UCSD-AML1 (cell line): Measurements from ENCODE around the gene APP.
"Not testable (repeated sequence)": the region's sequence is repeated elsewhere in the genome, so short reads cannot be mapped to it uniquely, and the experiment has no call there.

ENCODE experiments used
- DNase-seq: peaks from one replicate; lab custom pipeline; 2025; ENCODE audit not compliant: unreplicated experiment; lab: John Stamatoyannopoulos, UW

Gene APP

DNA sequence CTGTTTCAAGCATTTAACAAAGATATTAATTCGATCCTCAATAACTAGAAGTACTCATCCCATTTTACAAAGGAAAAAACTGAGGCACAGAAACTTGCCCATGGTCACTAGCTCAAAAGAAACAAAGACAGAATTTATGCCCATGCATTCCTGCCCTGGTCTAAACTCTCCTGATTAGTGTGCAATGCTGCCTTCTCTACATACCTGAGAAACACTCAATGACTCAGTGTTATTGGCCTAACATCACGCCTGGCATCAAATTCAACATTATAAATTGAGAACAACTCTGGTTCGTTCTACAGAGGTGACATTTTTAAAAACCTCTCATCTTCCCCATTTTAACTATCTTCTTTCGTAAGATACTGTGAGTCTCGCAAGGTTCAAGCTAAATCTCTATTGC is 5.2 kb downstream of the APP start:
- no peak for DNase-seq

- DNase-seq = no peak
Observed at GRCh38 chr21:26164311-26164710, 6.3 kb downstream of the APP start.

DNA sequence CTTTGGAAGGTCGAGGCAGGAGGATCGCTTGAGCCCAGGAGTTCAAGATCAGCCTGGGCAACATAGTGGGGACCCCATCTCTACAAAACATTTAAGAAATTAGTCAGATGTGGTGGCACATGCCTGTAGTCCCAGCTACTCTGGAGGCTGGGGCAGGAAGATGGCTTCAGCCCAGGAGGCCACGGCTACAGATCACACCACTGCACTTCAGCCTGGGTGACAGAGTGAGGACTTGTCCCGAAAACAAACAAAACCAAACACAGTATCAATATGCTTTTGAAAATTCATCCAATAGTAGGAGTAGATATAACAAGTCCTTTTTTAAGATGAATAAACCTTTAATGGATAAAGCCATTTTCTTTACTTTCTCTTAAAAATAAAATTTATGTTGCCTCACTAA is 8.5 kb downstream of the APP start:
- DNase-seq = no peak

DNA sequence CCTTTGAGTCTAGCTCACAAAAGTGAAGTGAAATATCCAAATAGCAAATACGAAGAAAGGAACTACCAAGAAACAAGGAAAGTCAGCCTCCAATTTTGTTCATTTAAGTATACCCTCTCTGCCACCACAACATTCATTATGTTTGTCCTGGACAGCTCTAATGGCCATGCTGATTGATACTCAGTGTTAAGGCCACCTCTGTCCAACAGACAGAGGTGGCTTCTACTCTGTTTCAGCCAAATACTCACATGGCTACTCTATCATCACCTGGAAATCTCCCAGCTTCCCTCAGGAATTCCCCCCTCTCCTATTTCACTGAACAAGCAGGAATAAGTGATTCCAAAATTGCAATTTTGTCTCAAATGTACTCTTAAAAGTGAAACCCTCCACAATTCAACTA is 10.7 kb downstream of the APP start:
- DNase-seq = no peak

- no peak for DNase-seq
Observed at GRCh38 chr21:26157801-26158200, 12.8 kb downstream of the APP start.

- DNase-seq = no peak
Observed at GRCh38 chr21:26154753-26155152, 15.8 kb downstream of the APP start.

DNA sequence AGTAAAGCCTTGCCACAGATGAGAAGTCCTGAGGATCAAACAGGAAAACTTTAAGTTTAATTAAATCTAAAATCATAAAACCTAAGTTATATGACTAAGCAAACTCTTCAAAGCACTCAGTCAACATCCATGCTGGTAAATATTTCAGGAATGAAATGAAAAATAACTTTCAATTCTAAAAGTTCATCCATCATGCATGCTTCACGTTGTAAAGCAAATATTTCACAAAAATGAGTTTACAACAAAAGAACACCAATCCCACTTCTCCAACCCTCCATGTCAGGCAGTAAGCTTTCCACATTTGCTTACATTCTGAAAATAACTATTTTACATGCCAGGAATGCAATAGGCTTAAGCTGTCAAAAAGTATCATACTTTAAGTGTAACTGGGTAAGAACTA is 16.8 kb downstream of the APP start:
- no peak for DNase-seq

GRCh38 chr21:26148840-26149354 is 21.7 kb downstream of the APP start:
- DNase-seq = no peak

DNA sequence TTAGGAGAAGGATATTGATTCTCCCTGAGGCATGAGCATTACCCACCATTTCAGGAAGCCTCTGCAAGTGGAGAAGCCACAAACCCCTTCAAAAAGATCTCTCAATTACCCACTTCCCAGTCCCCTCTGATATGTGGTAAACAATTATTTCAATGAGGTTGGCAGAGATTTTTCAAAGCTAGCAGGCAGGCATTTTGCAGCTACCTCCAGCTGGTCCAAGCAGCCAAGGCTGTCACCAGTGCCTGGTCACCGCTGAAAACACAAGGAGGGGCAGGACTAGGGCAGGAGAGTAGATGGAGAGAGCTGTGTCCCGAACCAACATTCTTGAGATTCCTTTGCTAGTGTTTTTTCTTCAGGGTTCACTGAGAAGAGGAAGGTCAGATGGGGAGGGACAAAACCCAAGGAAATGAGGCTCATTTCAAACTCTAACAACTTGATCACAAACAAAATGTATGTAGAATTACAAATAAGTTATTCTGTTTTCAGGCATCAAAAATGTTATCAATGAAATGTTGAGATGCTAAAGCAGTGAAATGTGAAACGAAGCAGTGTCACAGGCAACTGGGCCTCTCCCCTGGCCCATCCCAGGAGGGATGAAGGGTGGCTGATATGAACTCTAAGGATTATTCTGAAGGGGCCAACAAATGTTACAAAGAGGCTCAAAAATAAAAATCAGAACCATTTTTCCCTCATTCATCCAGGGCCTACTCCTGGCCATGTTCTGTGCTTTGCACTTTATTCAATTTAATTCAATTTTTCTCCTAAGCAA is 22.3 kb downstream of the APP start:
- DNase-seq = no peak

- DNase-seq = no peak
Observed at GRCh38 chr21:26147535-26147934, 23.0 kb downstream of the APP start.

GRCh38 chr21:26146681-26147080 is 23.9 kb downstream of the APP start:
- DNase-seq = no peak

GRCh38 chr21:26144031-26144430 is 26.5 kb downstream of the APP start:
- no peak for DNase-seq

DNA sequence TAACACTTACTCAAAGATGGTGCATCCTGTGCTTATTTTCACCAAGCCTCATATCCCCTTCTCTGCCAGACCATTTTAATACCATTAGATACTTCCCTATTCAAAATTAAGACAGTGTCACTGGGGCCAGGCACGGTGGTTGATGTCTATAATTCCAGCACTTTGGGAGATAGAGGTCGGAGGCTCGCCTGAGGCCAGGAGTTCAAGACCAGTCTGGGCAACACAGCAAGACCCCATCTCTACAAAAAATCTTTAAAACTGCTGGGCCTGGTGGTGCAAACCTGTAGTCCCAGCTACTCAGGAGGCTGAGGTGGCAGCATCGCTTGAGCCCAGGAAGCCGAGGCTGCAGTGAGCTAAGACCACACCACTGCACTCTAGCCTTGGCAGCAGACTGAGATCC is 28.2 kb downstream of the APP start:
- DNase-seq = no peak

DNA sequence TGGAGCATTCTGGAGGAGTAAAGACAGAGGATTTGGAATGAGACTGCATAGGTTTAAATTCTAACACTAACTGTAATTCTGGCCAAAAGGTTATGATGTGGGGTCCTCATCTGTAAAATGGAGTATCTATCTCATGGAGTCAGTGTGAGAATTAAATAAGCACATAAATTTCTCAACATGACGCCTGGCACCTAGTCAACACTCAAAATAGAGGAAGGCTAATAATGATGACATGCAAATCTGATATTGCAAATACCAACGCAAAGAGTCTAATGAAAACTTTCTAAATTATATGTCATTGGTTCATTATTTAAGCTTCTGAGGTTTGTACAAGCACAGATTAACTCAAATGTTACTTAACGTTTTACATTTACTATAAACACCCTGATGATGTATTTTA is 29.6 kb downstream of the APP start:
- DNase-seq = no peak

DNA sequence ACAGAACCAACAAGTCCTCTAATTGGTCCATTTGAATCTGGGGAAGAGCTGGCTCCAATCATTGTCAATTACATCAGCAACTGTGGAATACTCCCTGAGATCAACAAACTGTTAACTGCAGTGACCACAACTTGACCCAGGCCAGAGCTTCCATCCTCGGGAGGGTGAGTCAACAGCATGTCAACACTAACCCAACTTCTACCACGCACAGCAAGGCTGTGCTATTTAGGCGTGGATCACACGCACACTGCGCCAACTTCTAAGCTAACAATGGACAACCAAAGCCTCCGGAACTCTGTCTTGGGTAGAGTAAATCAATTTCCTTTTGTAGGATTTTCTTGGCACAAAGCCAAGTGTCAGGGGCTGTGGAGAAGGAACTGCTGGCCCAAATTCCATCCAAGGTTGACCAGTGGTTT is 30.4 kb downstream of the APP start:
- DNase-seq = peak; percentile 12

DNA sequence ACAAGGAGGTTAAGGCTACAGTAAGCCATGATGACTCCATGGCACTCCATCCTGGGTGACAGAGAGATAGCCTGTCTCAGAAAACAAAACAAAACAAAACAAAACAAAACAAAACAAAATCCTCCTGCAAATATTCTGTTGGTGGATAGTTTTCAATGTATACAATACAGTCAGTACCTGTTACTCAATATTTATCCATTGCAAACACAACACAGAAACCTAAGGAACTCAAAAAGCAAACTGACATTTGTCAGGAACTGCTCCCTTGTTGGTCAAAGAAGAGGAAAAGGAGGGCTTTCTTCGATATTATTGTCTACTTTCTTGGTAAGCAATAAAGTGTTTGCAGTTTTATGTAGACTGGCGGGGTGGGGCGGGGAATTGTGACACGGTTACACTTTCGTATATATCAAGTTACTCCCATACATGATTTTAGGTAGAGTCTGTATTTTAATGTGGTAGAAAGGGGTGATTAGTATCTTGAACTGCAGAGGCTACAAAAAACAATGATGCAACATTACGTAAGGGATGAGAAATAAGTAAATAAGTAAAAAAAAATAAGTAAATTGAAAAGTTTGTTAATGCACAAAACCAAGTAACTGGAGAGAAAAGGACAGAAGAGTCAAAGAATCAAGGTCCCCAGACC is 31.8 kb downstream of the APP start:
- DNase-seq = no peak

DNA sequence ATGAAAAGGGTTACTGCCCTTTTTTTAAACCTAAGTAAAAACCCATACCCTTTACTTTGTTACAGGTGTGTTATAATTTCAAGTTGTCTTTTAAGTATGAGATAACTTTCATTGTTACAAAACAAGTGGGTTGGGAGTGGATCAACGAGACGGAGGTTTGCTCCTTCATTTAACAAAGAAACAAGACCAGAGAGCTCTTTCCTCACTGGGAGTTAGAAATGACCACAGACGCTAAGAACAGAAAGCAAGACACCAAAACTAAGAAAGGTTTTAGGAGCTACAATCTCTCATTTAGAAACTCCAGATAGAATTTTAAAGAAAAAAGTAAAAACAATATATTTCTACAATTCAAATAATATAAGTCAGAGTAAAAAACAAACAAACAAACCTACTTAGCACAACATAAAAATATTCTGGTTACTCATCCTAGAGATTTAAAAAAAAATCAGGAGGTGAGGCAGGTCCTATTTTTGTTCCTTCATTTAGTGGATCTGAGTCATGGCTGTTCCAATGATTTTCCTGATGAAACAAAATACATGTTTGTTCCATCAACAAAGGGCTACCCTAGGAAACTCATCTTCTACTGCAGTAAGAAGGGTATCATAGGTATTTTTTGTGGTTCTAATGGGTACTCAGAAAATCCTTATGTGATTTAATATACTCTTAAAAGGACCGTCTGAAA is 33.0 kb downstream of the APP start:
- DNase-seq = no peak

DNA sequence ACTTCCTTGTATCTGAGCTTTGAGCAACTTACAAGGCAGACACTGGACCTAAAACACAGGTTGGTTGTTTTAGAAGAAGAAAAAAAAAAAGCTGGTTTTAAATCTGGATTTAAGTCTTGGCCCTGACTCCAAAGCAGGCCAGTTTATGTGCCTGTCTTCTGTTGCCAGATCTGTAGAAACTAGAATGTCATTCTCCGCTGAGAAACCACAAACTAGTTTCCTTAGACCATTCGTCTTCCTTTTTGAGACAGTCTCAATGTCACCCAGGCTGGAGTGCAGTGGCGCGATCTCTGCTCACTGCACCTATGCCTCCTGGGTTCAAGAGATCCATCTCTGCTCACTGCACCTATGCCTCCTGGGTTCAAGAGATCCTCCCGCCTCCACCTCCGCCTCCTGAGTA is 33.9 kb downstream of the APP start:
- peak; percentile 19 for DNase-seq

GRCh38 chr21:26135520-26135919 is 35.0 kb downstream of the APP start:
- DNase-seq = no peak

GRCh38 chr21:26131554-26131953 is 39.0 kb downstream of the APP start:
- DNase-seq = no peak

GRCh38 chr21:26131053-26131452 is 39.5 kb downstream of the APP start:
- DNase-seq = not testable (repeated sequence)

- DNase-seq = no peak
Observed at GRCh38 chr21:26130249-26130881, 40.2 kb downstream of the APP start.
